ENCODE data around the gene FAM219A.

FAM219A gene

DNA sequence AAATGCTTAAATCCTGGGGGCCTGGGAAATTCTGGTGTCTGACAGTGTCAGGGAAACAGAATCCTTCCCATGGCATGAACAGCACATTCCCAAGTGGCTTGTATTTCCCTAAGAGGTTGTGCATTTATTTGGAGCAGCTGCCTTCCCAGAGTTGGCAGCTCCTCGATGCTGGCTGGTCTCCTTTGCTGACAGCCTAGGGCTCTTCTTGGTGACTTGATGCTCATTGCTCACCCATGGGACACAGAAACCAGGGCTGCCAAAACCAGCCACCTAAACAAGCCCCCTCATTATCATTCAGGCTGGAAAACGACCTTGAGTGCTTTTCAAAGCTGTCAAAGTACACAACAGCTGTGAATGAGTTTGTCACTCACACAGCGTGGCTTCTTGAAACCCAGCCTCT lies 40.2 kb upstream of the FAM219A start:
- no peak for TF ChIP-seq CTCF (IDR thresholded peaks at IDR 0.05; ENCODE audit: control insufficient read depth, insufficient read depth, low read depth, low read length, missing control alignments)
- DNase-seq (ENCODE audit: low read depth), result no peak
- no peak overlapping the region for H3K4me3 ChIP-seq (ENCODE audit: control insufficient read depth, low read depth, low read length)

GRCh38 chr9:34496149-34496712 lies 37.9 kb upstream of the FAM219A start:
- no peak for DNase-seq (ENCODE audit: low read depth)
- no peak overlapping the region for H3K4me3 ChIP-seq (ENCODE audit: control insufficient read depth, low read depth, low read length)
- no peak for TF ChIP-seq CTCF (IDR thresholded peaks at IDR 0.05; ENCODE audit: control insufficient read depth, insufficient read depth, low read depth, low read length, missing control alignments)

DNA sequence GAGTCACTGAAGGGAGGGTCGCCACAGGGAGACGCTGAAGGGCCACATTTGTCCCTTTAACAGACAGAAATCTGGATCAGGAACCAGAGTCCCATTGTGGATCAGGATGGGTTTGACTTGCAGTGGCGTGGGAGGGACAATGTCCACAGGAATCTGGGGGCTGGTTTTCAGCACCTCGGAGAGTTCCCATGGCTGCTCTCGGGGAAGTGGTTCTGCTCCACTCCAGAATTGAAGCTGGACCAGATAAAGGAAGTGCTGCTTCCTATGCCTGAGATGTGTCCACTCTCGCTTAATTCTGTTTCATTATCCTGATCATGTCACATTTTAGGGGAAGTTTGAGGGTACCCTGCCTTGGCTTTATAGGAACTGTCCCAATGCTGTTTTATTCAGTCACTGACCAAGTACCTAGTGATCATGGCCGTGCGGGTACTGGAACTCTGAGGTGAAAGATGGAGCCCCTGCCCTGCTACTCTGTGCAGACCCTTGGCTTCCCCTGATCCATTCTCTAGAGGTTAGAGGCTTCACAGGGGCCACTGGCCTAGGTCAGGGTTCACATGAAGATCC lies 35.7 kb upstream of the FAM219A start:
- no peak overlapping the region for H3K4me3 ChIP-seq (ENCODE audit: control insufficient read depth, low read depth, low read length)
- DNase-seq (ENCODE audit: low read depth), result no peak
- TF ChIP-seq CTCF (IDR thresholded peaks at IDR 0.05; ENCODE audit: control insufficient read depth, insufficient read depth, low read depth, low read length, missing control alignments), result no peak

GRCh38 chr9:34492051-34492450 lies 33.7 kb upstream of the FAM219A start:
- no peak for DNase-seq (ENCODE audit: low read depth)
- no peak for TF ChIP-seq CTCF (IDR thresholded peaks at IDR 0.05; ENCODE audit: control insufficient read depth, insufficient read depth, low read depth, low read length, missing control alignments)
- H3K4me3 ChIP-seq (ENCODE audit: control insufficient read depth, low read depth, low read length), result no peak overlapping the region

DNA sequence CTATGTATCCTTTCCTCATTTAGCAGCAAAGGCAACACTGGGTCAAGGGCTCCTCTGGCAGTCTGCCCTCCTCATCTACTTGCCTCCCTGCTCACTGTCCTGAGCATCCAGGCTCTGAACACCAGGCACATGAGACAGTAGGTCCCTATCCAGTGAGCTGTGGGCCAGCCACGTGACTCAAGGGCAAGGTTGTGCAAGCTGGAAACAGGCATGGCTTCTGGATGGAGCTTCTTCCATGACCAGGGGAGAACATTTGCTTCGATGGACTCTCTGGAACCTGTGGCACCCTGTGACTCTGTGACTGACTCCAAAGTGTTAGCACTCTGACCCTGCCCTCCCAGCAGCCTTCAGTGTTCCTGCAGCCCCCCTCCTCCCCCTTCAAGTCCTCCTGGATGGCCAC lies 33.2 kb upstream of the FAM219A start:
- no peak for TF ChIP-seq CTCF (IDR thresholded peaks at IDR 0.05; ENCODE audit: control insufficient read depth, insufficient read depth, low read depth, low read length, missing control alignments)
- no peak overlapping the region for H3K4me3 ChIP-seq (ENCODE audit: control insufficient read depth, low read depth, low read length)
- DNase-seq (ENCODE audit: low read depth), result no peak

- TF ChIP-seq CTCF (IDR thresholded peaks at IDR 0.05; ENCODE audit: control insufficient read depth, insufficient read depth, low read depth, low read length, missing control alignments), result no peak
- no peak for DNase-seq (ENCODE audit: low read depth)
- H3K4me3 ChIP-seq (ENCODE audit: control insufficient read depth, low read depth, low read length), result no peak overlapping the region
Measured at GRCh38 chr9:34490760-34491159, 32.4 kb upstream of the FAM219A start.
